Calu3 (cell line): ENCODE data around the gene SMIM20. TPM values are rescaled to one million over a fixed set of nuclear protein-coding genes. Genes with fewer than 3 reads are reported as not detected.

ENCODE experiments used
- BruUV-seq: library from RNA; stranded (reverse); fragments of 400-500 nt; replicated peaks from 2 replicates; lab custom pipeline; 2021; lab: Mats Ljungman, UMichigan
- CTCF ChIA-PET: fragments of 300-600 bp; sonication (Branson Sonifier 250); formaldehyde crosslinking; loops from one replicate; lab custom pipeline; 2022; ENCODE audit warnings: antibody characterized with exemption; lab: Charles Lee
- DNase-seq: peaks from one replicate; pipeline ENCODE4 v3.0.0; 2022
- H3K27ac Mint-ChIP-seq: one replicate; pipeline ENCODE4 v1.8.0; 2022; ENCODE audit warnings: mixed read lengths; ENCODE audit not compliant: unreplicated experiment
- H3K27me3 Mint-ChIP-seq: one replicate; pipeline ENCODE4 v1.8.0; 2022; ENCODE audit warnings: mixed read lengths; ENCODE audit not compliant: unreplicated experiment
- H3K36me3 Mint-ChIP-seq: one replicate; pipeline ENCODE4 v1.8.0; 2022; ENCODE audit warnings: mild to moderate bottlenecking, moderate library complexity, mixed read lengths; ENCODE audit not compliant: insufficient read depth, unreplicated experiment
- H3K4me1 Mint-ChIP-seq: one replicate; pipeline ENCODE4 v1.8.0; 2022; ENCODE audit warnings: mild to moderate bottlenecking, low read depth, mixed read lengths; ENCODE audit not compliant: unreplicated experiment
- H3K4me3 Mint-ChIP-seq: one replicate; pipeline ENCODE4 v1.8.0; 2022; ENCODE audit warnings: mild to moderate bottlenecking, low read depth, moderate library complexity, mixed read lengths; ENCODE audit not compliant: unreplicated experiment
- H3K9me3 Mint-ChIP-seq: one replicate; pipeline ENCODE4 v1.8.0; 2022; ENCODE audit warnings: low read depth, mixed read lengths; ENCODE audit not compliant: unreplicated experiment
- intact Hi-C: fragments of 100-400 bp; cut with micrococcal nuclease; formaldehyde crosslinking; loops from one replicate; pipeline ENCODE4 v1.10.0; 2022; ENCODE audit not compliant: unreplicated experiment
- total RNA-seq: library from RNA; stranded (reverse); gene quantifications from 2 replicates; pipeline ENCODE4 v1.2.3, GENCODE V29; 2022
- TF ChIP-seq, protein P1 (sequence below): fragments of 200-600 bp; IDR thresholded peaks from one replicate; pipeline ENCODE4 v1.8.0; 2022; ENCODE audit warnings: antibody characterized with exemption; ENCODE audit not compliant: unreplicated experiment

SMIM20 gene
- total RNA-seq, 1 experiment from 2014 or later, result 21.0 TPM

DNA sequence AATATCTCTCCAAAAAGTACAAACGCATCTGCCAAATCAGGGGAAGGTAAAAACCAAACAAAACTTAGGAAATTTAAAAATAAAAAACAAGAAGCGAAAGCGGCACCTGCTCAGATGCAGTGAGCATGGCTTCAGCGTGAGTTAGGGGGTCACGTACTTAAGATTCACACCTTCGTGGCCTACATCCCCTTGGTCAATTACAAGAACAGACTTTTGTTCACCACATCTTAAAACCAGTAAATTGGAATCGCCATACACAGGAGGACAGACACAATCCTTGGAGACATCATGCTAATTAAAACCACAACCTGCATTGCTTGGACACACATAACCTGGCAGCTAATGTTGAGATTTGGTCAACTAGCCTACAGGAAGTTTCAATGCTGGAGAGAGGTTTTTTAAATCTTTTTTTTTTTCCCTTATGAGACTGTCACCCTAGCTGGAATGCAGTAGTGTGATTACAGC is 38.7 kb upstream of the SMIM20 start:
- TF ChIP-seq, protein P1, sequence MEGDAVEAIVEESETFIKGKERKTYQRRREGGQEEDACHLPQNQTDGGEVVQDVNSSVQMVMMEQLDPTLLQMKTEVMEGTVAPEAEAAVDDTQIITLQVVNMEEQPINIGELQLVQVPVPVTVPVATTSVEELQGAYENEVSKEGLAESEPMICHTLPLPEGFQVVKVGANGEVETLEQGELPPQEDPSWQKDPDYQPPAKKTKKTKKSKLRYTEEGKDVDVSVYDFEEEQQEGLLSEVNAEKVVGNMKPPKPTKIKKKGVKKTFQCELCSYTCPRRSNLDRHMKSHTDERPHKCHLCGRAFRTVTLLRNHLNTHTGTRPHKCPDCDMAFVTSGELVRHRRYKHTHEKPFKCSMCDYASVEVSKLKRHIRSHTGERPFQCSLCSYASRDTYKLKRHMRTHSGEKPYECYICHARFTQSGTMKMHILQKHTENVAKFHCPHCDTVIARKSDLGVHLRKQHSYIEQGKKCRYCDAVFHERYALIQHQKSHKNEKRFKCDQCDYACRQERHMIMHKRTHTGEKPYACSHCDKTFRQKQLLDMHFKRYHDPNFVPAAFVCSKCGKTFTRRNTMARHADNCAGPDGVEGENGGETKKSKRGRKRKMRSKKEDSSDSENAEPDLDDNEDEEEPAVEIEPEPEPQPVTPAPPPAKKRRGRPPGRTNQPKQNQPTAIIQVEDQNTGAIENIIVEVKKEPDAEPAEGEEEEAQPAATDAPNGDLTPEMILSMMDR, result no peak
- Mint-ChIP-seq H3K4me1 (peaks cover 22% of the 10 kb centered on the region), H3K36me3 (no peaks in the 10 kb centered on the region), H3K27ac (no peak overlapping the region), H3K4me3 (no peak overlapping the region), H3K9me3 (no peaks in the 10 kb centered on the region), H3K27me3 (no peaks in the 10 kb centered on the region)
- no peak for DNase-seq
- intact Hi-C loops, result no loop called here
- CTCF ChIA-PET, result interaction anchor here (0.9 kb wide), 1 partner anchor 9 kb away, joined by 4 read pairs; no protein-coding TSS in a partner anchor
- no TSS peak for BruUV-seq

DNA sequence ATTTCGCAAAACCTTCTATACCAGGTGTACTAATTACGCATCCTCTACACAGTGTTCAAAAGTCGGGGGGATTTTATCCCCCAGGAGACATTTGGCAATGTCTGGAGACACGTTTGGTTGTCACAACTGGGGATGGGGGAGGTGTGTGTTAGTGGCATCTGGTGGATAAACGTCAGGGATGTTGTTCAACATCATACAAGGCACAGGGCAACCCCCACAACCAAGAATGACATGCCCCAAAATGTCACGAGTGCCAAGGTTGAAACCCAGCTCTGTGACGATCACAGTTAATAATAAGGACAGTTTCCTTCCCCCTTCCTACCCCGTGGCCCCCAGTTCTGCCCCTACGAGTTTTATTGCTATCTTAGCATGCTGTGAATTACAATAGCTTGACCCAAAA is 35.3 kb upstream of the SMIM20 start:
- Mint-ChIP-seq H3K27me3 (no peaks in the 10 kb centered on the region), H3K4me1 (peaks cover 10% of the 10 kb centered on the region), H3K9me3 (no peaks in the 10 kb centered on the region), H3K4me3 (no peak overlapping the region), H3K36me3 (no peaks in the 10 kb centered on the region), H3K27ac (no peak overlapping the region)
- TF ChIP-seq, protein P1, result no peak
- DNase-seq, result no peak
- BruUV-seq, result no TSS peak
- CTCF ChIA-PET, result no interaction called here
- intact Hi-C loops, result no loop called here

DNA sequence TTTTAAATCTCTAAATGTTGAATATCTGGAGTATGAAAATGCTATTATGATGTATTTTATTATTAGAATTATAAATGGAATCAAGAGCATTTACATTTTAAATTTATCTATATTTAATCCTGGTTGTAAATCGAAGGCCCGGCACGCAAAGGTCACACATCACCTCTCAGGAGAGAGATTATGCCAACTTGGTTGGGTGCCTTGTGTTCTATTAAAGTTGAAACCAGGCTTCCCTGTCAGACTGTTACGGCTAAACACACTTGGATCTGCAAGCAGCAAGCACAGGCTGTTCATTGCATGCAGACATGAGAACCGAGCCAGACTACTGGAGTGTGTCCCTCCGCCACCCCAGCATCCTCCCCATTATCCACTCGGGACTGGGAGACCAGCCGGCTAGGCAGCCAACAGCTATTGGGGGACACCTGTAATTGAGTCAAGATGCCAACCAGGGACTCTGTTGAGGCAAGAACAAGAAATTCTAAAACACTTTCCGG is 34.9 kb upstream of the SMIM20 start:
- Mint-ChIP-seq H3K36me3 (no peaks in the 10 kb centered on the region), H3K9me3 (no peaks in the 10 kb centered on the region), H3K27ac (no peak overlapping the region), H3K4me3 (no peak overlapping the region), H3K27me3 (no peaks in the 10 kb centered on the region), H3K4me1 (peaks cover 10% of the 10 kb centered on the region)
- intact Hi-C loops, result no loop called here
- no TSS peak for BruUV-seq
- CTCF ChIA-PET, result no interaction called here
- TF ChIP-seq, protein P1, result no peak
- no peak for DNase-seq

DNA sequence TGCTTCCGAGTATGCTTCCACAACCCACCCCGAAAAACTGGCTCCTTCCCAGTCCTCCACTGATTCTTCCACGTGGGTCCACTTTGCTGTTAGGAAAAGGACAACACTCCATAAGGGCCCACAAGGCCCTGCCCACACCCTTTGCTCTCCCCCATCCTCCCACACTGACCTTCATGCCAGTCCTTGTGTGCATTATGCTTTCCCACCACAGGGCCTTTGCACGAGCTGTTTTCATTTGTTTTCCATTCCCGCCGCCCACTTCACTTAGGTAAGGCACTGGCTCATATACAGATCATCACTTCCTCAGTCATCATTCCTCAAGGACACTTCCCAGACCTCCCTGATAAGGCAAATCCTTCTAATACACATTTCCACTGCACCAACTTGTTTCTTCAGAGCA is 34.4 kb upstream of the SMIM20 start:
- CTCF ChIA-PET, result no interaction called here
- no peak overlapping the region for H3K27ac Mint-ChIP-seq
- no TSS peak for BruUV-seq
- H3K4me1 Mint-ChIP-seq, result peaks cover 10% of the 10 kb centered on the region
- DNase-seq, result no peak
- no peaks in the 10 kb centered on the region for H3K27me3 Mint-ChIP-seq
- no peaks in the 10 kb centered on the region for H3K9me3 Mint-ChIP-seq
- TF ChIP-seq, protein P1, result no peak
- H3K36me3 Mint-ChIP-seq, result no peaks in the 10 kb centered on the region
- H3K4me3 Mint-ChIP-seq, result no peak overlapping the region
- intact Hi-C loops, result no loop called here
